ENCODE data around the gene PARP11.

The PARP11 gene

DNA sequence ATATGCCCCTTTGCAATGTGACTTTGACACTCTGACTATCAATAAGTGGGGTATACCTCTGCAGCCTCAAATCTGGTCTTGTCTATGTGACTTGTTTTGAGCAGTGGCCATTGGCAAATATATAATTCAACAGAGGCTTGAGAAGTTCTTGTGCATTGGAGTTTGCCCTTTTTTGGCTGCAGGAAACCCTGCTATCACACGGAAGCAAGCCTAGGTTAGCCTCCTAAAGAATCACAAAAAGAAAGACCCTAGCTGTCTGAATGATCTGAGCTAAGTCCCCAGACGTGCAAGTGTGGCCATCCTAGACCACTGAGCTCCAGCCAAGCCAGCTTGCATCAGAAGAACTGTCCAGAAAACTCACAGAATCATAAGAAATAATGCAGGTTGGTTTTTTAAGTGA lies 31.8 kb upstream of the PARP11 start:
- H3K36me3 ChIP-seq (ENCODE audit: low read length): no peaks in the 10 kb centered on the region
- H3K27me3 ChIP-seq (ENCODE audit: low read length): no peaks in the 10 kb centered on the region
- H3F3A ChIP-seq (ENCODE audit: insufficient read depth): no peaks in the 10 kb centered on the region
- TF ChIP-seq CTCF (IDR thresholded peaks at IDR 0.05; ENCODE audit: insufficient read depth, low read length, poor library complexity, severe bottlenecking) (no peak), EZH2phosphoT487 (conservative IDR thresholded peaks at IDR 0.05; ENCODE audit: low read length) (no peak)
- no peak overlapping the region for H3K27ac ChIP-seq (ENCODE audit: low read depth, low read length)
- no peak overlapping the region for H2AFZ ChIP-seq (ENCODE audit: low read depth, low read length, severe bottlenecking)
- no peak overlapping the region for H3K4me3 ChIP-seq (ENCODE audit: insufficient read depth, low read length, poor library complexity, severe bottlenecking)
- no peak overlapping the region for H3K9ac ChIP-seq (ENCODE audit: low read length)
- no peaks in the 10 kb centered on the region for H4K20me1 ChIP-seq (ENCODE audit: low read depth, low read length)
- no peaks in the 10 kb centered on the region for H3K9me2 ChIP-seq (replicated peaks; ENCODE audit: insufficient read depth, low read length)
- no peak overlapping the region for H3K4me2 ChIP-seq (ENCODE audit: low read depth, low read length, poor library complexity, severe bottlenecking)
- no peaks in the 10 kb centered on the region for H3K79me2 ChIP-seq (ENCODE audit: insufficient read depth, low read length)
- no peaks in the 10 kb centered on the region for H3K9me3 ChIP-seq (ENCODE audit: insufficient read depth, low read length)

GRCh38 chr12:3902921-3903320 lies 29.7 kb upstream of the PARP11 start:
- no peak overlapping the region for H2AFZ ChIP-seq (ENCODE audit: low read depth, low read length, severe bottlenecking)
- H3K36me3 ChIP-seq (ENCODE audit: low read length): no peaks in the 10 kb centered on the region
- H3K9ac ChIP-seq (ENCODE audit: low read length): no peak overlapping the region
- no peak overlapping the region for H3K4me2 ChIP-seq (ENCODE audit: low read depth, low read length, poor library complexity, severe bottlenecking)
- no peaks in the 10 kb centered on the region for H4K20me1 ChIP-seq (ENCODE audit: low read depth, low read length)
- TF ChIP-seq CTCF (IDR thresholded peaks at IDR 0.05; ENCODE audit: insufficient read depth, low read length, poor library complexity, severe bottlenecking): no peak
- TF ChIP-seq EZH2phosphoT487 (conservative IDR thresholded peaks at IDR 0.05; ENCODE audit: low read length): no peak
- no peaks in the 10 kb centered on the region for H3K9me3 ChIP-seq (ENCODE audit: insufficient read depth, low read length)
- no peaks in the 10 kb centered on the region for H3K79me2 ChIP-seq (ENCODE audit: insufficient read depth, low read length)
- no peak overlapping the region for H3K4me3 ChIP-seq (ENCODE audit: insufficient read depth, low read length, poor library complexity, severe bottlenecking)
- H3F3A ChIP-seq (ENCODE audit: insufficient read depth): no peaks in the 10 kb centered on the region
- no peaks in the 10 kb centered on the region for H3K27me3 ChIP-seq (ENCODE audit: low read length)
- no peaks in the 10 kb centered on the region for H3K9me2 ChIP-seq (replicated peaks; ENCODE audit: insufficient read depth, low read length)
- no peak overlapping the region for H3K27ac ChIP-seq (ENCODE audit: low read depth, low read length)

GRCh38 chr12:3901116-3901515 lies 27.9 kb upstream of the PARP11 start:
- no peaks in the 10 kb centered on the region for H3K9me2 ChIP-seq (replicated peaks; ENCODE audit: insufficient read depth, low read length)
- no peaks in the 10 kb centered on the region for H4K20me1 ChIP-seq (ENCODE audit: low read depth, low read length)
- H3K27me3 ChIP-seq (ENCODE audit: low read length): no peaks in the 10 kb centered on the region
- H3F3A ChIP-seq (ENCODE audit: insufficient read depth): no peaks in the 10 kb centered on the region
- no peaks in the 10 kb centered on the region for H3K36me3 ChIP-seq (ENCODE audit: low read length)
- TF ChIP-seq EZH2phosphoT487 (conservative IDR thresholded peaks at IDR 0.05; ENCODE audit: low read length) (no peak), CTCF (IDR thresholded peaks at IDR 0.05; ENCODE audit: insufficient read depth, low read length, poor library complexity, severe bottlenecking) (no peak)
- H3K4me2 ChIP-seq (ENCODE audit: low read depth, low read length, poor library complexity, severe bottlenecking): no peak overlapping the region
- no peak overlapping the region for H3K4me3 ChIP-seq (ENCODE audit: insufficient read depth, low read length, poor library complexity, severe bottlenecking)
- no peak overlapping the region for H3K27ac ChIP-seq (ENCODE audit: low read depth, low read length)
- H3K79me2 ChIP-seq (ENCODE audit: insufficient read depth, low read length): no peaks in the 10 kb centered on the region
- no peak overlapping the region for H3K9ac ChIP-seq (ENCODE audit: low read length)
- H2AFZ ChIP-seq (ENCODE audit: low read depth, low read length, severe bottlenecking): no peak overlapping the region
- H3K9me3 ChIP-seq (ENCODE audit: insufficient read depth, low read length): no peaks in the 10 kb centered on the region

- Histone ChIP-seq H3K4me3 (ENCODE audit: insufficient read depth, low read length, poor library complexity, severe bottlenecking) (no peak overlapping the region), H3K9me3 (ENCODE audit: insufficient read depth, low read length) (no peaks in the 10 kb centered on the region), H3K9me2 (replicated peaks; ENCODE audit: insufficient read depth, low read length) (no peaks in the 10 kb centered on the region), H3K27ac (ENCODE audit: low read depth, low read length) (no peak overlapping the region), H3K36me3 (ENCODE audit: low read length) (no peaks in the 10 kb centered on the region), H3K9ac (ENCODE audit: low read length) (no peak overlapping the region), H4K20me1 (ENCODE audit: low read depth, low read length) (no peaks in the 10 kb centered on the region), H2AFZ (ENCODE audit: low read depth, low read length, severe bottlenecking) (no peak overlapping the region), H3K4me2 (ENCODE audit: low read depth, low read length, poor library complexity, severe bottlenecking) (no peak overlapping the region), H3F3A (ENCODE audit: insufficient read depth) (no peaks in the 10 kb centered on the region), H3K79me2 (ENCODE audit: insufficient read depth, low read length) (no peaks in the 10 kb centered on the region), H3K27me3 (ENCODE audit: low read length) (no peaks in the 10 kb centered on the region)
- TF ChIP-seq EZH2phosphoT487 (conservative IDR thresholded peaks at IDR 0.05; ENCODE audit: low read length) (no peak), CTCF (IDR thresholded peaks at IDR 0.05; ENCODE audit: insufficient read depth, low read length, poor library complexity, severe bottlenecking) (no peak)
These were observed 25.6 kb upstream of the PARP11 start for GRCh38 chr12:3898756-3899155.
